C1 segment of cervical spinal cord (tissue), 14 donors: ENCODE data around the gene MRPS34.

Experiments used
- DNase-seq, 14 donors: peaks; one replicate each; lab custom pipeline; 2025; lab: John Stamatoyannopoulos, UW

MRPS34 gene

DNA sequence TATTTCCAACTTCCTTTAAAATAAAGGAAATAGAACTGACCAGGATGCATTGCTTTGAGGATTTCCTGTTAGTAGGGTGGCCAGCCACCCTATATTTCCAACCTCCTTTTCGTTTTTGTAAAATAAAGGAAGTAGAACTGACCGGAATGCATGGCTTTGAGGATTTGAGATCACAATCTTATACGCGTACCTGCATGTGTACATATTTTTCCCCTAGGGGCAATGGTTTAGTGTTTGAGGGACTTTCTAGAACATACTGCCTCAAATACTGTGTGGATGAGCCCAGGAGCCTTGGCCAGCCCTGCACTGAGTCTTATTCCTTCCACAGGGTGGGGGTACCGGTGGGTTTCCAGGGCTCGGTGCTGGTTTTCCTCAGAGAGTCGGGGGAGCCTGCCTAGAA lies 41.3 kb downstream of the MRPS34 start:
- DNase-seq, result no peak

DNA sequence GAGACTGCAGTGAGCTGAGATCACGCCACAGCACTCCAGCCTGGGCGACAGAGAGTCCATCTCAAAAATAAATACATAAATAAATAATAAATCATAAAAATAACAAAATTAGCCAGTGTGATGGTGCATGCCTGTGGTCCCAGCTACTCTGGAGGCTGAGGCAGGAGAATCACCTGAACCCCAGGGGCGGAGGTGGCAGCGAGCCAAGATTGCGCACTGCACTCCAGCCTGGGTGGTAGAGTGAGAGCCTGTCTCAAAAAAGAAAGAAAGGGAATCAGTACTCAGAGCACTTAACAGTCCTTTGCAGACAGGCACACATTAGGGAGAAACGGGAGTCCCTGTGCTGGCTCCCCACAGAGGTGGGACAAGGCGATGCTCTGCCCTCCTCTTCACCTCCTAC lies 41.9 kb downstream of the MRPS34 start:
- no peak for DNase-seq

DNA sequence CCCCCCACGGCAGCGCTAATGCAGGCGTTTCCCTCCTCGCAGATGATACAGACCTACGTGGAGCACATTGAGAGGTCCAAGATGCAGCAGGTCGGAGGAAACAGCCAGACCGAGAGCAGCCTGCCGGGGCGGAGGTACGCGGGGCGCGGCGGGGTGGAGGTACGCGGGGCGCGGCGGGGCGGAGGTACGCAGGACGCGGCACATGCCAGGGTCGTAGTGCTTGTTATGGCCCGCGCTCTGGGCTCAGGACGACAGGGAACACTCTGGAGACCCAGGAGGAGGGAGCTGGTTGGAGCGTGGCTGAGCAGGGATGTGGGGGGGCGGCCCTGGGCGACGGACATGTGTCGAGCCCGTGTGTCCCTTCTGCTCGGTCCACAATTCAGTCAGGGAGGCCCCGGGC lies 43.5 kb downstream of the MRPS34 start:
- no peak for DNase-seq

DNA sequence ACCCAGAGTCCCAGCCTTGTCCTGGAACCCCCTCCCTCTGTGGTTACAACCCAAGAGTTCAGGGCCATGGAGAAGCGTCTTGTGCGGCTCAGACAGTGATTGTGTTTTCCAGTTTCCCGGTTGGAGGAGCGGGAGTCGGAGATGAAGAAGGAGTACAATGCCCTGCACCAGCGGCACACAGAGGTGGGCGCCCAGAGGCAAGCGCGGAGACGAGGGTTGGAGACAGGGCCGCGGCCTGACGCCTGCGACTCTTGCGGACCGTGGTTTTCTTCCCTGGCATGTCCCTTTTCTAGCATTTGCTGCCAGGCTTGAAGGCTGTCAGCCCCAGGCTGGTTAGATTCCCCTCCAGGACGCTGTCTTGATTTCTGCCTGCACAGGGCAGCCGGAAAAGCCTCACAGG lies 43.9 kb downstream of the MRPS34 start:
- DNase-seq, result no peak

DNA sequence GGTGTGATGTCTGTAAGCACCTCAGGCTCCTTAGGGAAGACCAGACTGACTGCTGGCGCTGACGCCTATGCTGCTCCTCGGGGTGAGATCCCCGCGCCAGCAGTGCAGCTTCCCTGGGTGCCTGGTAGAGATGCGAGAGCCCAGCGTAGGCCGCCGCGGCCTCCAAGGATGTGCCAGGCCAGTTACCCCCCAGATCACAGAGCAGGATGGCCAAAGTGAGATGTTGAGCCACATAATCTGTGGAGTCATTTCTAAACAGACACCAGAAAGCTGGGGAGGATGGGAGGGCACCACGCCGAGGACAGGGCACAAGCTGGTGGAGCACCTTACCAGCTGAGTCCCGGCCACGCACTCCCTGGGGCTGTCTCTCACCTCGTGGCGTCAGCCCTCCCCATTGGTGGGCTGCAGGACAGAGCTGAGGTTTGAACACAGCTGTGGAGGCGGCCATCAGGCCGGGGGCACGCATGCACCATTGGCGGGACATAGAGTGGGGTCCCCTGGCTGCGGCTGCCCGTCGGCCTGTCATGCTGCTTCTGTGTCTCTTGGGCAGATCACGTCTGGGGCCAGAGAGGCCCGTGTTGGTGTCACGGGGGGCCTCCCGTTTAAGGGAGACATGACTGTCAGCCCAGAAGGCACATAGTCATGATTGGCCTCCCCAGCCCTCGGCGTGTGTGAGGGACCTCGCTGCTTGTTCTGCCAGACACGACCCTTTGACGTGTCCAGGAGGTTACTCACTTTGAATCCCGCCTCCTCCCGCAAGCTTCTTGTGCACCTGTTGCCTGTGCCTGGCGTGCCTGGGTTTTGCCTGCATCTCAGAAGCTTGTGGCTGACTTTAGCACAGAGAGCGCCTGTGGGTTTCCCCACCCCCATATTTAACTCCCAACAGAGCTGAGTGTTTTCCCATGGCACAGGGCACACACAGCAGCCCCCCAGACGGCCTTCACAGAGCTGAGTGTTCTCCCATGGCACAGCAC lies 45.0 kb downstream of the MRPS34 start:
- DNase-seq, result no peak

DNA sequence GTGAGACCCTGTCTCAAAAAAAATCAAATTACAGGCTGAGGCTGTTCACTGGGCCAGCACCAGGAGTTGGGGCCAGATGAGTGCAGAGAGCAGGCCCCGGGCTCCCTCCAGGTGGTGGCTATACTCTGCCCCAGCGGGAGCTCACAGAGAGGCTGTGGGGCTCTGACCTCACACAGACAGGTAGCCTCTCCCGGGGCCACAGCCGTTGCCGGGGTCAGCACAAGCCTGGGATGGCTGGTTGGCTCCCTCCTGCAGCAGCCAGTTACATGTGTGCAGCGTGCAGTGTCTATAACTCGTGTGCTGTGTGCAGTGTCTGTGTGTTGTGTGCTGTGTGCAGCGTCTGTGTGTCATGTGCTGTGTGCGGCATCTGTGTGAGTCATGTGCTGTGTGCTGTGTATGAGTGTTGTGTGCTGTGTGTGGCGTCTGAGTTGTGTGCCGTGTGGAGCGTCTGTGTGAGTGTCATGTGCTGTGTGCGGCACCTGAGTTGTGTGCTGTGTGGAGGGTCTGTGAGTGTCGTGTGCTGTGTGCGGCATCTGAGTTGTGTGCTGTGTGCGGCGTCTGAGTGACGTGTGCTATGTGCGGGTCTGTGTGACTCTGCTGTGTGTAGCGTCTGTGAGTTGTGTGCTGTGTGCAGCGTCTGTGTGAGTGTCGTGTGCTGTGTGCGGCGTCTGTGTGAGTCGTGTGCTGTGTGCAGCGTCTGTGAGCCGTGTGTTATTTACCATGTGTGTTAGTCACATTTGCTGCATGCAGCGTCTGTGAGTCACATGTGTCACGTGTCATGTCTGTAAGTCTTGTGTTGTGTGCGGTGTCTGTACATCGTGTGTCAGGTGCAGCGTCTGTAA lies 46.1 kb downstream of the MRPS34 start:
- DNase-seq, result no peak

DNA sequence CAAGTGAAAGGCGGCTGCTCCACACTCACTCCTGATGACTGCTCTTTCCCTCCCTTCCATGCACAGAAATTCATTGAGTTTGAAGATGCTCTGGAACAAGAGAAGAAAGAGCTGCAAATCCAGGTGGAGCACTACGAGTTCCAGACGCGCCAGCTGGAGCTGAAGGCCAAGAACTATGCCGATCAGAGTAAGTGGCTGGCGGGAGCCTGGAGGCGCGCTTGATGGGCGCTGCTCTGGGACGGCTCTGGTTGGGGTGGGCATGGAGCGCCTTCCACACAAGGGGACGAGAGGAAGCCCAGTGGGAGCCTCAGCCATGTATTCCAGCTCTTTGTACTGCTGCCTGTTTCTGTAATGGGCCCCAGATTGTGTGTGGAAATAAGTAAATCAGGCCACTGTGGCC lies 48.4 kb downstream of the MRPS34 start:
- no peak for DNase-seq

DNA sequence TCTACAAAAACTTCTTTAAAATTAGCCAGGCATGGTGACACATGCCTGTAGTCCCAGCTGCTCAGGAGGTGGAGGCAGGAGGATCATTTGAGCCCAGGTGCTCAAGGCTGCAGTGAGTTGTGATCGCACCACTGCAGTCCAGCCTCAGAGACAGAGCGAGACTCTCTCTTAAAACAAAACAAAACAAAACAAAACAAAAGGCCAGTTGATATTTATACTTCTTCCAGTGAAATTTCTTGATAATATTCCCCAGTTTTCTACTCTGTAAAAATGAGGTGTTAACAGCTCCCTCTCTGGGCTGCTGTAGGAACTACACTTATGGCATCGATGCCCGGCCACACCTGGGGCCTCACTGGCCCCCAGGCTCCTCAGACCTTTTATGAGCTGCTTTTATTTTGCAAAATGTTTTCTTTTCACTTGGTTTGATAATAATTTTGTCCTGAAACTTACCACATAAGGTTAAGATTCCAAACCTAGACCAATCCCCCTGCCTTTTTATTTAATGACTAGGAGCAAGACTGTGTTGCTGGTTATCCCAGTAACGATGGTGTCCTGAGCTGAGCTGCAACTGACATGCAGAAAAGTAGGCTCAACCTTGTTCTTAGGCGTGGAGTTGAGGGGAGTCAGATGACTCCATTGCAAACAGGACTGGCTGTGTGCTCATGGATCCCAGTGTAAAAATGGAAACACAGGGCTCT lies 49.3 kb downstream of the MRPS34 start:
- peak in 6 of 14 donors; percentile 14 to 22 (median 18) for DNase-seq
